Measurements from ENCODE around the gene H6PD. TPM values are rescaled to one million over a fixed set of nuclear protein-coding genes. Genes with fewer than 3 reads are reported as not detected.

H6PD gene, protein sequence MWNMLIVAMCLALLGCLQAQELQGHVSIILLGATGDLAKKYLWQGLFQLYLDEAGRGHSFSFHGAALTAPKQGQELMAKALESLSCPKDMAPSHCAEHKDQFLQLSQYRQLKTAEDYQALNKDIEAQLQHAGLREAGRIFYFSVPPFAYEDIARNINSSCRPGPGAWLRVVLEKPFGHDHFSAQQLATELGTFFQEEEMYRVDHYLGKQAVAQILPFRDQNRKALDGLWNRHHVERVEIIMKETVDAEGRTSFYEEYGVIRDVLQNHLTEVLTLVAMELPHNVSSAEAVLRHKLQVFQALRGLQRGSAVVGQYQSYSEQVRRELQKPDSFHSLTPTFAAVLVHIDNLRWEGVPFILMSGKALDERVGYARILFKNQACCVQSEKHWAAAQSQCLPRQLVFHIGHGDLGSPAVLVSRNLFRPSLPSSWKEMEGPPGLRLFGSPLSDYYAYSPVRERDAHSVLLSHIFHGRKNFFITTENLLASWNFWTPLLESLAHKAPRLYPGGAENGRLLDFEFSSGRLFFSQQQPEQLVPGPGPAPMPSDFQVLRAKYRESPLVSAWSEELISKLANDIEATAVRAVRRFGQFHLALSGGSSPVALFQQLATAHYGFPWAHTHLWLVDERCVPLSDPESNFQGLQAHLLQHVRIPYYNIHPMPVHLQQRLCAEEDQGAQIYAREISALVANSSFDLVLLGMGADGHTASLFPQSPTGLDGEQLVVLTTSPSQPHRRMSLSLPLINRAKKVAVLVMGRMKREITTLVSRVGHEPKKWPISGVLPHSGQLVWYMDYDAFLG
- 10 to 100 TPM; 33.3 to 40.6 TPM for total RNA-seq
- long read RNA-seq, partial matches to known transcripts, result 25 of 51 reads
- long read RNA-seq, other reads (novel, unspliced or antisense), result 26 of 51 reads

- ATAC-seq (peak; percentile 78 to 84), DNase-seq (peak; percentile 90)
- intact Hi-C loops (cut with DNase I), result no loop called here
Measured at GRCh38 chr1:9234223-9235095, at the start of gene H6PD. Gene H6PD, plus strand, starts transcription at chr1:9234774. Its CDS starts 10,161 bp downstream, at chr1:9244935.

GRCh38 chr1:9186082-9186859 lies 48.3 kb upstream of the H6PD start:
- ATAC-seq (no peak), DNase-seq (no peak)
- intact Hi-C loops (cut with DNase I), result no loop called here

GRCh38 chr1:9187004-9187403 lies 47.6 kb upstream of the H6PD start:
- ATAC-seq (no peak), DNase-seq (no peak)
- intact Hi-C loops (cut with DNase I), result no loop called here

DNA sequence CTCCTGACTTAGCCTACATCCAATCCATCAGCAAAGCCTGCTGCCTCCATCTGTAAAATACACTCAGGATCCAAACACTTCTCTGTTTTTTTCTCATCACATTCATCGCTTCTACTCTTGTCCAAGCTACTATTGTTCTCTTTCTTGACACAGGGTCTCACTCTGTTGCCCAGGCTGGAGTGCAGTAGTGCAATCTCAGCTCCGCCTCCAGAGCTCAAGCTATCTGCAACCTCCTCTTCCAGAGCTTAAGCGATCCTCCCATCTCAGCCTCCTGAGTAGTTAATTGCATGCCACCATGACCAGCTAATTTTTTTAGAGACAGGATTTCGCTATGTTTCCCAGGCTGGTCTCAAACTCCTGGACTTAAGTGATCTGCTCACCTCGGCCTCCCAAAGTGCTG lies 44.3 kb upstream of the H6PD start:
- DNase-seq (no peak), ATAC-seq (no peak)
- intact Hi-C loops (cut with DNase I), result loop anchor here in 1 of 2 donors (10.0 kb wide), 2 partner anchors 45 to 85 kb away; no protein-coding TSS in a partner anchor

- no peak for DNase-seq
- no peak for ATAC-seq
- intact Hi-C loops (cut with DNase I), result loop anchor here in 1 of 2 donors (10.0 kb wide), 2 partner anchors 46 to 86 kb away; no protein-coding TSS in a partner anchor
Measured at GRCh38 chr1:9191231-9191630, 43.3 kb upstream of the H6PD start.

DNA sequence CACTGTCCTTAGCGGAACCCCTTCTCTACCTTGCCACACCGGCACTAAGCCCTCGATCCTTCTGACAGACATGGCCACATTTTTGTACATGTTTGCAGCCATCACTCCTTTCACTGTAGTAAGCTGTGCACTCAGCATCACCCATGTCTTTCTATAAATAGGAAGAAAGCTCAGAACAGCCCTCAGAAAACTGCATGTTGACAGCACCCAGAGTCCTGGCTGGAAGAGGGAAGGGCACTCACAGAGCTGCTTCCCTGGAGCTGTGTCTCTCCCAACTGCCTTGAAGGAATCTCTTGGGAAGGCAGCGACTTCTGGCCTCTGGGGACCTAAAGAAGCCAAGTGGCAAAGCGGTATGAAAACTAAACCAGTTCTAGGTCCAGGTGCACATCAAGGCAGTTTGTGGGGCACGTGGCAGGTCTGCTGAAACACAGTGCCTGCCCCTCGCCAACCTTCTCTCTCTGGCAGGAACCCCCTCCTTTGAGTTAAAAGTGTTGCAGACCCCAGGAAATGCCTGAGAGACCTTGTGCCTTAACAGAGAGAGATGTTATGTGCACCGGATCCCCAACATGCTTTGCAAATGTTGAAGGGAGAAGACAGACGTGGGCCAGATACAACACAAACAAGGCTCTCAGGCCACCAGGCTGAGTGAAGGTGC lies 41.9 kb upstream of the H6PD start:
- intact Hi-C loops (cut with DNase I), result loop anchor here in 1 of 2 donors (10.0 kb wide), 2 partner anchors 48 to 88 kb away; no protein-coding TSS in a partner anchor
- no peak for DNase-seq
- no peak for ATAC-seq

- no peak for DNase-seq
- ATAC-seq, result peak in 1 of 2 donors; percentile 35
- intact Hi-C loops (cut with DNase I), result loop anchor here in 1 of 2 donors (10.0 kb wide), 2 partner anchors 48 to 88 kb away; no protein-coding TSS in a partner anchor
Measured at GRCh38 chr1:9193233-9193625, 41.3 kb upstream of the H6PD start.

DNA sequence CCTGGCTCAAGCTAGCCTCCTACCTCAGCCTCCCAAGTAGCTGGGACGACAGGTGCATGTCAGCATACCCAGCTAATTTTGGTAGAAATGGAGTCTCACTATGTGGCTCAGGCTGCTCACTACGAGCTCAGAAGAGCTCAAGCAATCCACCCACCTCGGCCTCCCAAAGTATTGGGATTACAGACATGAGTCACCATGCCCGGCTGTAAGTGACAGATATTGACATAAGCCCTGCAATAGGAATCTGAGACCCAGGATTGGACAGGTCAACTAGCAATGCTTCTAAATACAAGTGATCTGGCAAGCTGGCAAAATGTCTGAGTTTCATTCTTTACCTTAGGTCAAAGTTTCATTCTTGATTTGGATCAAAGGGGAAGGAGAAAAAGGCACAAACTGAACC lies 40.5 kb upstream of the H6PD start:
- no peak for DNase-seq
- intact Hi-C loops (cut with DNase I), result loop anchor here in 1 of 2 donors (10.0 kb wide), 2 partner anchors 49 to 89 kb away; no protein-coding TSS in a partner anchor
- no peak for ATAC-seq

GRCh38 chr1:9195651-9196050 lies 38.9 kb upstream of the H6PD start:
- intact Hi-C loops (cut with DNase I), result loop anchor here (2.0 to 10.0 kb wide), 4 partner anchors 51 to 91 kb away; no protein-coding TSS in a partner anchor
- ATAC-seq, result no peak
- no peak for DNase-seq

DNA sequence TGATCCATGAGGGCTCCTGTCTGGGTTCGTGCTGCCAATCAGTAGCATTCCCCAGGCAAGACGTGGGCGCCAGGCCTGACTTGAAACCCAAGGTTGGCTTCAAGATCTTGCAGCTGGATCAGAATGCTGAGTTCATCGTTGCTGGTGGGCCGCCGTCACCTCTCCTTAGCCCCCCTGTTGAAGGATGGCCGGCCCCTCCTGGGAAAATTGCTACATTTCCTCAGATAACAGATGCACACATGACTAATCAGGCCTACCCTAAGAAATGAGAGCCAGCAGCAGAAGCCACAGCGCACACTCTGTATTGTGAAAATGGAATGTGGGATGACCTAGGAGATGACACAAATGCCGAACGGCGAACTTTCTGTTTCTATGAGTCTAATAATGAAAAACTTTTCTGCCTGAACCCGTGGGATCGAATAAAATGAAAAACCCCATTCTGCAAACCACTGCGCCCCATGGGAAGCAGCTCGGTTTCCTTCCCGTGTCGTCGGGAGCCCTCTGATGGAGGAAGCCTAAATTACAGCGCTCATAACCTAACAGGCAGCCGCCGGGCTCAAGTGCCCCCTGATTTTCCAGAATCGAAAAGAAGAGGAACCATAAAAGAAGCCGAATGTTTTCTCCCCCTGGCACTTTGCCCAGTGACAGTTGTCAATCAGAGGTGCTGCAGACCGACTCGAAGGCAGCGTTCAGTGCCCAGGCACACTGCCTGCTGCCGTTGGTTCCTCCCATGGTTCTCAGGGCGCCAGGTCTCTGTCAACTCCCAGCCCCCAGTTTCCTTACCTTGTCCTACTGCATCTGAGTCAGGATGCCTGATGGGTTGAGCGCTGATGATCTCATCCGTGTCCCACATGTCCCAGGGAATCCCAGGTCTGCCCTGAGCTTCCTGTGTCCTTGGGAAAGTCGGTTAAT lies 38.2 kb upstream of the H6PD start:
- DNase-seq (peak; percentile 80), ATAC-seq (peak; percentile 58 to 68)
- intact Hi-C loops (cut with DNase I), result loop anchor here (2.0 to 10.0 kb wide), 4 partner anchors 52 to 92 kb away; no protein-coding TSS in a partner anchor

DNA sequence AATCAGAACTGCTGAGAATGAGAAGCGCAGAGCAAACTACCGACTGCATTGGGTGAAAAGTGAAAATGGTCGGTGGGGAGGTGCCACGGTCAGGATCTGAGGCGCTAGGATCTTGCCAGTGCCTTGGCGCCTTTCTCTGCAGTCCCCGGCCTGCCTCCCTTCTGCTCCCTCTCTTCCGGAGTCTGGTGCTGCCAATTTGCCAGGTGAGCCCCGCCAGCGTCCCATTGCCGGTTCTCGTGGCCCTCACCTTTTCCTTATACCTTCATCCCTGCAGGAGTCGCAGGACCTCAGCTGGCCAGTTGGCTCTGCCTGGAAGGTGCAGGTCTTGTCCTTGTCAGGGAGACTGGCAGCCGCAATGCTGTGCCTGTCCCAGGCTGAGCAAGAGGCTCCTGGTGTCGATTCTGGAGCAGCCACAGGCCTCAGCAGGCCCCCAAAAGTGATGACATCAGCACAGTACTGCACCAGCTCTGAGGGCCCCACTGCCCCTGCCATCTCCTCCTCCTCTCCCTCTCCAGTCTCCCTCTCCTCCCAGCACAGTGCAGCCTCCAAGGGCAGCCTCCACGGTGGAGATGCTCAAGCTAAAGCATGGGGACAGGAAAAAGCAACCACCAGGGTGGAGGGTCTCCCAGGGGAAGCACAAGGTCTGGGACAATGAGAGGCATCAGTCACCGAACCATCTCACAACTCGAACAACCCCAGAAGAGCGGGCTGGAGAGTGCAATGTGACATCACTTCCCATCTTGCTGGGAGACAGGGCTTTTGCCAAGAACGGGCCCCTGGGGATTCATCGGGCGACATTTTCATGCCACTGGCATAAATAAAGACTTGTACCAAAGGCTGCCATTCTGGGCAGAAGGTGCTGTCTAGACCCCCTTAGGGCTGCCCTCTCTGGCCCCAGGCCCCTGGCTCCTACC lies 37.1 kb upstream of the H6PD start:
- no peak for ATAC-seq
- intact Hi-C loops (cut with DNase I), result loop anchor here (2.0 to 10.0 kb wide), 4 partner anchors 53 to 93 kb away; no protein-coding TSS in a partner anchor

GRCh38 chr1:9198538-9199361 lies 35.8 kb upstream of the H6PD start:
- ATAC-seq, result peak; percentile 42 to 54
- intact Hi-C loops (cut with DNase I), result loop anchor here (5.0 to 10.0 kb wide), 3 partner anchors 54 to 94 kb away; no protein-coding TSS in a partner anchor
- no peak for DNase-seq

More for the DNA sequence above, 37.1 kb upstream of the H6PD start:
- DNase-seq, result peak; percentile 56

DNA sequence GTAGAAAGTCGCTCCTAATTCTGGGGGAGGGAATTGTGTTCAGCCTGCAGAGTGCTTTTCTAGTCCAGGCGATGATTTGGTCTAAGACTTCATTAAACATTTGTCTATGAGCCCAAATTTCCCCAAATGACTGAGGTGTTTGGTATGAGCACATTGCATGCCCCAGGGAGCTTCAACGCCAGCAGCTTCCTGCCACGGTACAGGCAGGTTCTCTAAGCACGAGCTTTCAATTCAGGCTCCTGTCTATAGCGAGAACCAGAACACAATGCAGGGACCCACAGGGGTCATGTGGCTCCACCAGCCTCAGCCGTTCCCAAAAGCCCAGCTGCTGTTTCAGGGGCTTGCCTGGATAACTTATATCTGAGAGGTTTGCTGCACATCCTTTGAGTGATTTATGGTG lies 34.1 kb upstream of the H6PD start:
- intact Hi-C loops (cut with DNase I), result no loop called here
- no peak for ATAC-seq
- no peak for DNase-seq
